A549 (cell line): ENCODE data around the gene RPTOR. TPM values are rescaled to one million over a fixed set of nuclear protein-coding genes. Genes with fewer than 3 reads are reported as not detected.

Source experiments
- ATAC-seq, 2 experiments: fragments of 200-7000 bp in 1 of 2; fragments of >200 bp in 1 of 2; cut with Nextera tagmentation in 1 of 2; cut with Tn5 transposase in 1 of 2; 3 replicates each; pipeline versions ENCODE4 v1.8.0 to v1.9.1; 2018 to 2020; ENCODE audit warnings: mild to moderate bottlenecking in 1 of 2, moderate library complexity in 1 of 2
- CTCF ChIA-PET: fragments of 300-600 bp; sonication (Branson Sonifier 250); formaldehyde crosslinking; extraction: SDS; loops from one replicate; lab custom pipeline; 2021; ENCODE audit warnings: antibody characterized with exemption, inconsistent platforms; lab: Yijun Ruan, JAX
- POLR2A ChIA-PET: fragments of 350-600 bp; formaldehyde crosslinking; extraction: SDS; loops from one replicate; lab custom pipeline; 2021; ENCODE audit warnings: antibody characterized with exemption, inconsistent platforms; lab: Yijun Ruan, JAX
- DNase-seq, 2 experiments: peaks; one replicate each; pipeline versions ENCODE4 v3.0.0 to v3.0.0-alpha.2; 2011 to 2016; ENCODE audit warnings: low read depth in 1 of 2, low spot score in 1 of 2
- FAIRE-seq: peaks from 2 replicates; lab custom pipeline; 2011; peaks lifted over from hg19 to GRCh38; lab: Jason Lieb, UNC
- H3K27ac ChIP-seq, 2 experiments: fragments of >200 bp; sonication (Bioruptor Twin); formaldehyde crosslinking; 3 replicates each; pipeline ENCODE4 v1.5.1; 2016 to 2017
- H3K4me1 ChIP-seq: fragments of >200 bp; sonication (Bioruptor Twin); formaldehyde crosslinking; 3 replicates; pipeline ENCODE4 v1.6.1; 2016
- H3K4me2 ChIP-seq: fragments of >200 bp; sonication (Bioruptor Twin); formaldehyde crosslinking; 3 replicates; pipeline ENCODE4 v1.6.1; 2016
- H3K4me3 ChIP-seq: fragments of >200 bp; sonication (Bioruptor Twin); formaldehyde crosslinking; 3 replicates; pipeline ENCODE4 v1.5.1; 2016
- H3K9me3 ChIP-seq: fragments of >200 bp; sonication (Bioruptor Twin); formaldehyde crosslinking; 3 replicates; pipeline ENCODE4 v1.6.1; 2016
- CEBPB ChIP-seq, 2 experiments: fragments of >200 bp in 1 of 2; sonication (Bioruptor Twin) in 1 of 2; formaldehyde crosslinking in 1 of 2; IDR thresholded peaks; 2 replicates each; pipeline ENCODE4 v1.6.1; 2012 to 2016
- E2F6 ChIP-seq: IDR thresholded peaks from 2 replicates; pipeline ENCODE4 v1.6.1; 2012; ENCODE audit warnings: low read depth, borderline replicate concordance
- EHF ChIP-seq: fragments of 250-450 bp; sonication (Bioruptor Pico); IDR thresholded peaks from 2 replicates; pipeline ENCODE4 v1.5.0; 2020; ENCODE audit warnings: mild to moderate bottlenecking
- EHMT2 ChIP-seq: fragments of 200-600 bp; sonication (generic); IDR thresholded peaks from 2 replicates; pipeline ENCODE4 v1.6.1; 2016; ENCODE audit warnings: antibody characterized with exemption, low read depth, mild to moderate bottlenecking, moderate library complexity
- ELK1 ChIP-seq: fragments of 150-350 bp; IDR thresholded peaks from 2 replicates; pipeline ENCODE4 v1.6.1; 2014; ENCODE audit warnings: low read depth, mild to moderate bottlenecking, low read length
- FOXS1 ChIP-seq: fragments of 250-450 bp; sonication (Bioruptor Pico); IDR thresholded peaks from 2 replicates; pipeline ENCODE4 v1.5.0; 2020; ENCODE audit warnings: mild to moderate bottlenecking, moderate library complexity
- HDAC2 ChIP-seq: fragments of 200-600 bp; sonication (generic); IDR thresholded peaks from 2 replicates; pipeline ENCODE4 v1.6.1; 2016
- HOXA7 ChIP-seq: fragments of 250-450 bp; sonication (Bioruptor Pico); IDR thresholded peaks from 2 replicates; pipeline ENCODE4 v1.5.0; 2020; ENCODE audit warnings: mild to moderate bottlenecking, moderate library complexity
- JUN ChIP-seq, 2 experiments: fragments of >200 bp; sonication (Bioruptor Twin); formaldehyde crosslinking; IDR thresholded peaks; 2 replicates in 1 of 2; 3 replicates in 1 of 2; pipeline ENCODE4 v1.6.1; 2016 to 2017
- KDM1A ChIP-seq: fragments of 200-600 bp; sonication (generic); IDR thresholded peaks from 2 replicates; pipeline ENCODE4 v1.6.1; 2016; ENCODE audit warnings: low read depth, mild to moderate bottlenecking
- KDM5A ChIP-seq: fragments of 200-600 bp; sonication (generic); IDR thresholded peaks from 2 replicates; pipeline ENCODE4 v1.6.1; 2016; ENCODE audit warnings: antibody characterized with exemption, mild to moderate bottlenecking
- MAX ChIP-seq: IDR thresholded peaks from 2 replicates; pipeline ENCODE4 v1.6.1; 2012
- NPAS2 ChIP-seq: fragments of 250-450 bp; sonication (Bioruptor Pico); IDR thresholded peaks from 2 replicates; pipeline ENCODE4 v1.8.0; 2022; ENCODE audit warnings: mild to moderate bottlenecking, moderate library complexity, borderline replicate concordance
- PBX3 ChIP-seq: IDR thresholded peaks from 2 replicates; pipeline ENCODE4 v1.6.1; 2012
- POLR2AphosphoS2 ChIP-seq: conservative IDR thresholded peaks from 2 replicates; pipeline ENCODE4 v1.6.1; 2012; ENCODE audit warnings: low read length, improper control_type of control experiment, inconsistent platforms
- RCOR1 ChIP-seq: fragments of 150-350 bp; IDR thresholded peaks from 2 replicates; pipeline ENCODE4 v1.6.1; 2014; ENCODE audit warnings: antibody characterized with exemption, low read length, low read depth
- REST ChIP-seq: fragments of 200-600 bp; sonication (generic); IDR thresholded peaks from 2 replicates; pipeline ENCODE4 v1.6.1; 2016; ENCODE audit warnings: antibody characterized with exemption, mild to moderate bottlenecking, moderate library complexity
- RNF2 ChIP-seq: fragments of 200-600 bp; sonication (generic); IDR thresholded peaks from 2 replicates; pipeline ENCODE4 v1.6.1; 2016; ENCODE audit warnings: low read depth, mild to moderate bottlenecking, antibody characterized with exemption, moderate library complexity, borderline replicate concordance
- SMC3 ChIP-seq: fragments of >200 bp; sonication (Bioruptor Twin); formaldehyde crosslinking; IDR thresholded peaks from 3 replicates; pipeline ENCODE4 v1.6.1; 2018; ENCODE audit warnings: inconsistent platforms
- ZC3H11A ChIP-seq: fragments of 450-650 bp; IDR thresholded peaks from 2 replicates; pipeline ENCODE4 v1.6.1; 2014; ENCODE audit warnings: antibody characterized with exemption, mild to moderate bottlenecking
- ZFP36 ChIP-seq: fragments of 450-650 bp; IDR thresholded peaks from 2 replicates; pipeline ENCODE4 v1.6.1; 2014; ENCODE audit warnings: borderline replicate concordance; ENCODE audit not compliant: partially characterized antibody
- ZSCAN20 ChIP-seq: fragments of 250-450 bp; sonication (Bioruptor Pico); IDR thresholded peaks from 2 replicates; pipeline ENCODE4 v1.8.0; 2022; ENCODE audit warnings: mild to moderate bottlenecking, moderate library complexity
- WGBS: methylation state at CpG from one replicate; pipeline ENCODE4 v1.1.6; 2017; ENCODE audit errors: missing lambda C conversion rate; 5-methylcytosine and 5-hydroxymethylcytosine counted together
- polyA plus RNA-seq, 4 experiments: library from polyadenylated mRNA; depleted of rRNA in 3 of 4; stranded (reverse); fragments of >200 nt; fragmentation: RNase III in 1 of 4; extraction: RNeasy Plus Mini Kit Qiagen cat#74134 plus additional on column Dnase treatment in 1 of 4; gene quantifications; 2 replicates in 3 of 4; 3 replicates in 1 of 4; pipeline ENCODE4 v1.2.3, GENCODE V29; 2011 to 2017

Gene RPTOR
- polyA plus RNA-seq, 2 of the 4 experiments (the other 2 are of a cell fraction): 10.8 to 27.1 TPM

GRCh38 chr17:80951121-80952090 lies 406.8 kb downstream of the RPTOR start:
- ChIA-PET CTCF (no interaction called here), POLR2A (no interaction called here)
- DNase-seq (no peak), ATAC-seq (no peak), FAIRE-seq (no peak)
- Histone ChIP-seq H3K27ac (no peak overlapping the region), H3K4me3 (no peak overlapping the region), H3K4me1 (no peaks in the 10 kb centered on the region), H3K9me3 (no peaks in the 10 kb centered on the region), H3K4me2 (no peak overlapping the region)
- TF ChIP-seq PBX3: no peak
- TF ChIP-seq EHF: no peak
- TF ChIP-seq ZC3H11A: no peak
- TF ChIP-seq HDAC2: no peak
- TF ChIP-seq RCOR1: no peak
- TF ChIP-seq KDM5A: no peak
- no peak for TF ChIP-seq HOXA7 (CRISPR knock-in tag)
- no peak for TF ChIP-seq E2F6
- TF ChIP-seq NPAS2 (CRISPR knock-in tag): no peak
- no peak for TF ChIP-seq RNF2
- no peak for TF ChIP-seq KDM1A
- TF ChIP-seq MAX: no peak
- no peak for TF ChIP-seq SMC3
- WGBS: 89% methylated on average over 32 of the region's 38 CpGs

GRCh38 chr17:80952291-80952690 lies 407.7 kb downstream of the RPTOR start:
- CTCF ChIA-PET: interaction anchor here (1.1 kb wide), 1 partner anchor 44 kb away, joined by 4 read pairs; no protein-coding TSS in a partner anchor
- no peak for FAIRE-seq
- 93% methylated on average over 16 of the region's 16 CpGs for WGBS

GRCh38 chr17:80953471-80954315 lies 409.1 kb downstream of the RPTOR start:
- ATAC-seq (no peak), FAIRE-seq (no peak), DNase-seq (no peak)
- WGBS: 97% methylated on average over 22 of the region's 22 CpGs
- H3K4me3 ChIP-seq: no peak overlapping the region
- POLR2A ChIA-PET: no interaction called here
- H3K9me3 ChIP-seq: no peaks in the 10 kb centered on the region
- no peak overlapping the region for H3K27ac ChIP-seq
- H3K4me1 ChIP-seq: no peaks in the 10 kb centered on the region
- no peak overlapping the region for H3K4me2 ChIP-seq
- CTCF ChIA-PET: interaction anchor here (1.1 kb wide), 1 partner anchor 45 kb away, joined by 4 read pairs; no protein-coding TSS in a partner anchor
- TF ChIP-seq ZSCAN20 (no peak), EHMT2 (no peak), REST (no peak), CEBPB (IDR thresholded peaks at IDR 0.05) (no peak), JUN (IDR thresholded peaks at IDR 0.05) (no peak), ZFP36 (no peak), ELK1 (no peak), FOXS1 (CRISPR knock-in tag) (no peak), RCOR1 (no peak)

More at GRCh38 chr17:80952291-80952690, 407.7 kb downstream of the RPTOR start:
- TF ChIP-seq E2F6 (no peak), HOXA7 (CRISPR knock-in tag) (no peak), POLR2AphosphoS2 (no peak)
- DNase-seq (no peak), ATAC-seq (no peak)
- no peaks in the 10 kb centered on the region for H3K9me3 ChIP-seq
- POLR2A ChIA-PET: no interaction called here
- no peak overlapping the region for H3K4me3 ChIP-seq
- H3K27ac ChIP-seq: no peak overlapping the region
- H3K4me2 ChIP-seq: no peak overlapping the region
- H3K4me1 ChIP-seq: no peaks in the 10 kb centered on the region
